CD4-positive, alpha-beta T cell treated with Interleukin-1 beta for 1 hour (primary cell): Measurements from ENCODE around the gene WIPF3.

ENCODE experiments used
- DNase-seq, 2 donors: peaks; one replicate each; pipeline ENCODE4 v3.0.0-alpha.2; 2020 to 2022

Gene WIPF3

DNA sequence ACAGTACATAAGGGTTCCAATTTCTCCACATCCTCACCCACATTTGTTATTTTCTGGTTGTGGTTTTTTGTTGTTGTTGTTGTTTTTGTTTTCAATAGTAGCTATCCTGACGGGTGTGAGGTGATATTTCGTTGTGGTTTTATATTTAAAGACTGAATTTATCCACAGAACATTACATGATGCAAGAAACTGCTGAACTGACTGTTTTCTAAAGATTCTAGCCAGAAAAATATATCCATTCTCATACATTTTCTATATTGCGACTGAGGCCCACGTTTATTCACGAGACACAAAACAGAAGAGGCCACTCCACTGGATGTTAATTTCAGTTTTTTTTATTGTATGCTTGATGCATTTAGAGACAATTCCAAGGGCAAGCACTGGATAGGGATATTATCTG is 113.5 kb downstream of the WIPF3 start:
- no peak for DNase-seq

DNA sequence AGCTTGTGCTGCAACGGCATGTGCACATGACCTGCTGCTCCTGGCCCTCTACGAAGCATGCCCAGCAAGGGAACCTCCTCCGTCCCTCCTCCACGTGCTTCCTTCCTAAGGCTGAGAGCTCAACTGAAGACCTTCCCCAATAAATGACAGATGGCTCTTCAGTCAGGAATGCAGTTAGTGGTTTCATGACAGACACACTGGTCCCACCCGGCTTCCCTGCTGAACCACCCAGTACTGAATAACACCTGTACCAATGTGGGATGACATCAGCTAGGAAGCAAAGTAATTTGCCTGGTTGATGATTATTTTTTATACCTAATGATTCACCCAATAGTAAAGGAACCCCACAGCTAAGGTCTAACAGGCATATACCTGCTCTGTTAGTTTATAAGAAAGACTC is 114.2 kb downstream of the WIPF3 start:
- no peak for DNase-seq

DNA sequence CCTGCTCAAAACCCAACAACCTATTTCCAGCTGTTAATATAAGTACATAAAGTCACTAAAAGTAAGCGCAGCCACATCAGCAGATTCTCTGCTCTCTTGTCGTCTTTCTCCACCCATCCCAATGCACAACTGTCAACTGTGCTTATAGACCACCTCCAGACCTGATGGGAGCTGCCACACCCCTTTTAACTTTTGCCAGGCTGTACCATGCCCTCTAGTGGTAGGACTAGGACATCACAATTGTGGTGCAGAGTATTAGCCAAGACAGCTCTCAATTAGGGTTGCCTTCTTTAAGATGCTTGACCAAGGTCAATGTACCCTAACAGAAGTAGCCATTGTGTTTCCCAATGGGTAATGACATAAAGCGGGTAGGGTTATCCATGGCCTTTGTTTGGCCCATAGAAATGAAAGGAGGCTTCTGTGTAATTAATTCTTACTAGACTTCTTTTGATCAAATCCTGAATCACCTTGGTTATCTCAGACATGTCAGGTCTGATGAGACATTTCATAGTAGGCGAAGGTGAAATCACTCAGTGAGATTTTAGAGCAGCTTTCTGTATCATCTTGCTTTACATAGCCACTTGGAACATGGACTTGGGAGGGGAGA is 115.2 kb downstream of the WIPF3 start:
- DNase-seq = peak; percentile 43 to 55

DNA sequence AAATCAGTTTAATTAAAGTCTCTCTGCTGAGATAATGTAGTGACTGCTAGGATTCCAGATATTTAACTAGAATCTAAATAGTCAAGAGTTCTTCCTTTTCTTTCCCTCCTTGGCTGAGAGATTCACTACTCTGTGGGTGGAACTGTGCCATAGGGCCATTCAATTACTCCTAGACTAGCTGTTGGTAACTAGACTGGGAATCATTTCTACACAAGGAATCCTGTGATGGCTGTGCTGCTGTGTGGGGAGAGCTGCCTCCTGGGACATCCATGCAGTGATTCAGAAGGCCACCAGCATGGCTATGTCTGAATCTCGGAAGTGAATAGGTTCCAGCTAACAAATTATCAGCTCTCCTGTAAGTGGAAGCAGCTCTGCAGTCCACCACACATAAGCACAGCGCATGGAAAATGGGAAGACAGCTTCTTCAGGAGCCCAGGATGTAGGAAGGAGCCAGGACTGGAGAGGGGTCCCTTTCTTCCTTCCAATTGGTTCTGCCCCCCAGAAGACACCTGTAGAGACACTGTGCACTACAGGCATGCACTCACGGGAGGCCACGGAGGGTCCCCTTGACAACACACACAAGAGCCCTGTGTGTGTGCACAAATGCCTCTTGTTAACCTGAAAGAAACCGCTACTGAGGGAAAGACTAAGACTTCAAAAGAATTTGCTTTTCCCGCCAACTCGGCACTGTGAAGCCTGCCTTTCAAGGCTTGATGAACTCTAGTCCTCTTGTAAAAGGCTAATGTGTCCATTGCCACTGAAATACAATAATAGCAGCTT is 116.8 kb downstream of the WIPF3 start:
- DNase-seq = no peak

DNA sequence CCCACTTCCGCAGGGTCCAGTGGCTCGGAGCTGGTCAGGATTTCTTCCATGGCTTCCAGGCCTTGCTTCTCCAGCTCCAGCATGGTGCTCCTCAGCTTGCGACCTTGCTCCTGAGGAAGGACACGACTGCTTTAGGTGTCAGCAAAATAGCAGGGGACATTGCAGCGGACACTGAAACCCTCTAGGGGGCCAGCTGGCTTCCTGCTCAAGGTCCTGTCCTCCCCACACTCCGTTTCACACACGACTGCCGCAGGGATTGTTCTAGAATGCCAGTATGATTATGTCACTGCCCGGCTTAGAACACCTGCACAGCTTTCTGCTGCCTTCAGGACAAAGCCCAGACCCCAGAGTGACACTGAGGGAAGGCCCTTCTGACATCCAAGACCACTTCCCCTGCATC is 117.7 kb downstream of the WIPF3 start:
- DNase-seq = no peak

DNA sequence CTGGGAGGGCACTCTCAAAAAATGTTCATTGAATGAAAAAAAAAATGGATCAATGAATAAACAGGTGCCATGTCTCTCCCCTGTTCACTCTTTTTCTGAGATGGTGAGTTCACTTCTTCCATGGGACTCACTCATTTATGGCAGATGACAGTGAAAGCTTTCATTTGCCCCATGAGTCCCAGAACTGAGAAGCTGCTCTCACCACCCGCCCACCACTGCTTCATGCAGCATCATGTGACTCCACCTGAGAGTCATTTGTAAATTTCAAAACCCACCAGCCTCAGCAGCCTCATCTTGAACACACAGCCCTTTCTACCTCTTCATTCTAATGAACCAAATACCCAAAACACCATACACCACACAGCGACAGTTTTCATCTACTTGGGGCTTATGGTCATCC is 118.4 kb downstream of the WIPF3 start:
- no peak for DNase-seq

DNA sequence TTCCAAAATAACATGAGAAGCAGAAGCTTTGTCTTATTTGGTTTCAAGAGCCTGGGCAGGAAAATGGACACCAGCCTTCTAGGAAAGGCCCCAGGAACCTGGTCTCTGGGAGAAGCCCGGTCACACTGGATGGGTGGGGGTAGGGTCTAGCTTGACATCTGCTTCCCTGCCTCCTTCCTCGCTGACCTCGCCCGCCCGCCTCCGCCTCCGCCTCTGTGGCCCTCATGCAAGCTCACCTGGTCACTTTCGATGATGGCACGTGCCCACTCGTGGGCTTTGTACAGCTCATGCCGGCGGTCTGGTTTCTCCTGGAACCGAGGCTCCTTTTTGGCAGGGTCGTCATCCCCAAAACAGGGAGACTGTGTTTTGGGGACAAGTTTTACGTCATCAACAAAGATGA is 119.9 kb downstream of the WIPF3 start:
- DNase-seq = no peak

DNA sequence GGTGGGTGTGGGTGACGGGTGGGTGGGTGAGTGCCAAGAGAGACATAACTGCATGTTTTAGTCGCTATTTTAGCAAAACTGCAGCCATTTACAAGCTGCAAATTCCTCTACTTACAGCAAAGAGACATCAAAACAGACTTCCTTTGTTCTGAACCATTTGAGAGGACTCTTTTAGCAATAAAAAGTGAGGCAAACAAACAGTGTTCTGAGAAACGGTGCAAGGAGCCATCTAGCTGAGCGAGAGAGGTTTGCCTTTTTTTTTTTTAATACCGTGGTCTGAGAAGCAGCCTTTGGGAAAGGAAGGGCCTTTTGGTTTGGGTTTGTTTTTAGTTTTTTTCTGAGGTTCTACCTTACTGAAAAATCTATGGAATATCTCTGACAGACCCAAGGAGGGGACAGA is 120.4 kb downstream of the WIPF3 start:
- no peak for DNase-seq

DNA sequence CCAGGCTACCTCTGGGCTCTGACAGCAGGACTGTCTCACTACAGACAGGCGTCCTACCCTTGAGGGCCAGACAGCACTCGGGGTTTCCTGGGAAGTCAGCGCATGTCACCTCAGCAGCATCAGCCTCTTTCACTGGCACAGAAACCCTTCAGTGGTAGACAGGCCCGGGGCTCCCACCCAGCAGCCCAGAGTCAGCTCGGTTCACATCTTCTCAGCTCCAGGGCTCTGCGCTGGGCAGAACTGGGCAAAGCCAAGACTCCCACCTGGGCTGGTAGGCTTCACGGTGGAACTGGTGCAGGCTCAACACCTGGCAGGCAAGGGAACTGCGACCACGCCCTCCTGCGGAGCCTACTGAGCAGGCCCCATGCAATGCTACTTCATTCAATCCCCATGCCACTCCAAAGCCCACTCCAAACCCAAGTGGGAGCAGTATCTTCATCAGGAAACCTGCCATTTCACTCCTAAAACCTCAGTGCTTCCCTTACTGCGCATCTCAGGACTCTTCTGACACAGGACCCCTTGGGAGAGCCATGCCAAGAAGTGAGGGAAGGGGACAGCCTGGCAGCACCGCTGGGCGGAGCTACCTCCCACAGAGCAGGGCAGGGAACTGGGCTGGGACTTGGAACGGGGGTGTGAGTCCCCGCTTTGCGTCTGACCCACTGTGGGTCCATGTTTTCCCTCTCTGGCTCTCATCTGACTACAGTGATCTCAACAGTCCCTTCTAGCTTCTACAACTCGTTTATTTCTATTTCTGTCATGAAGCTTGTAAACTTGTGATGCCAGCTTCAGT is 122.9 kb downstream of the WIPF3 start:
- no peak for DNase-seq

DNA sequence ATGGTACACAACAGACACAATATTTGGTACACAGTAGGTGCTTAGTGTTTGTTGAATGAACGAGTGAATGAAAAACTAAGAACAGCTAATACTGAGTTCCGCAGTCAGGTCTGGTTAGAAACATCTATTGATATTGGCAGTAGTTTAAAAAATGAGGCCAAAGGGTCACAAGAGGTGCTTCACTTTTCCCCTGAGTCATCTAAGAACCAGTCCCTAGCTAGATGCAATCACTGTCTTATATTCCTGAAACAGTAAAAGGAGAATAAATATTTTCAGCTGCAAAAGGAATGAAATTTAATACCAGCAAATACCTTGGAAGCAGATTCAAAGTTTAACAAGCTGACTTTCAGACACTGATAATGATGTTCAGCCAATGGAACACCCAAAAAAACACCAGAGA is 128.8 kb downstream of the WIPF3 start:
- DNase-seq = no peak

DNA sequence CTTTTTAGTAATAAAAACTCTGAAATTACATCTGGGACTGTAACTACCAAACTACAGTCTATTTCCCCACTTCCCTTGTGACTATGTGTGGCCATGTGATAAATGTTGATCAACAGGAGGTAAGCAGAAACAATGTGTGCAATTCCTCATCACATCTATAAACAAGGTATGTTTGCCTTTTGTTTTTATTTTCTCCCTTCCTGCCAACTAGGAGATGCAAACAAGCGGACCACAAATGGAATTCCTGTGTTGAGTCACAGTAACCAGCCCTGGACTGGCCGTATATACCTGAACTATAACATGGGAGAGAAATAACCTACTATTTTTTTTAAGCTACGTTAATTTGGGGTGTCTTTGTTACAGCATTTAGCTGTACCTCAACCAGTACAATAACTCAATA is 130.8 kb downstream of the WIPF3 start:
- no peak for DNase-seq

DNA sequence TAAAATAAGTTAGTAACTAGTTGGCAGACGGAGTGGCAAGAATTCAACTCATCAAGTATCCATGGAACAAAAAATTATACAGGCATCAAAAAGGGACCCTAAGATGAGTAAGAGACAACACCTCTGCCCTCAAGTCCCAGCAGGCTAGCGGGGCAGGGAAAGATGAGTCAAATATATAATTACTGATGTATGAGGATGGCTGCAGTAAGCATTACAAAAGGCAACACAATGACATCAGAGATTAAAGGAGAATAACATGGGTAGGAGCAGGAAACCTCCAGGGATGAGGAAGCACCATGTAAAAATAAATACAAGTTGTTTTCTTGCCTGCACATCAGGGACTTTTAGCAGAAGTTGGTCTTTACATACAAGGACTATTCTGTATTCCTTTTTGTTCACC is 133.9 kb downstream of the WIPF3 start:
- DNase-seq = no peak

DNA sequence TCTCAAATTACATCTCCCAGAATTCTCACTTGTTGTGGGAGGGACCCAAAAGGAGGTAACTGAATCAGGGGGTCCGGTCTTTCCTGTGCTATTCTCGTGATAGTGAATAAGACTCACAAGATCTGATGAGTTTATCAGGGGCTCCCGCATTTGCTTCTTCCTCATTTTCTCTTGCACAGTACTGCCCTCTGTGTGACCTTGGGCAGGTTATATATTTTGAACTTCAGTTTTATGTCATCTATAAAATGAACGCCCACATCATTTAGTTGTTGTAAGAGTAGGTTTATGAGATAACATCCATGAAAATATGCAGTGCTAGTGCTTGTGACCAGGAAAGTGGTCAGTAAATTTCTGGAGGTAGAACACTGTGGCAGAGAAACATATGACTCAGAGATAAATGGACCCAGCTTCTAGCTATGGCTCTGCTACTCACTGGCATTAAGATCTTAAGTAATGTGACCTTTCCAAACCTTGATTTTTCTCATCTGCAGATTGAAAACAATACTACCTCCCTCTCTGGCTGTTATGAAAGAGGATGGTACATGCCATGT is 139.0 kb downstream of the WIPF3 start:
- DNase-seq = no peak

DNA sequence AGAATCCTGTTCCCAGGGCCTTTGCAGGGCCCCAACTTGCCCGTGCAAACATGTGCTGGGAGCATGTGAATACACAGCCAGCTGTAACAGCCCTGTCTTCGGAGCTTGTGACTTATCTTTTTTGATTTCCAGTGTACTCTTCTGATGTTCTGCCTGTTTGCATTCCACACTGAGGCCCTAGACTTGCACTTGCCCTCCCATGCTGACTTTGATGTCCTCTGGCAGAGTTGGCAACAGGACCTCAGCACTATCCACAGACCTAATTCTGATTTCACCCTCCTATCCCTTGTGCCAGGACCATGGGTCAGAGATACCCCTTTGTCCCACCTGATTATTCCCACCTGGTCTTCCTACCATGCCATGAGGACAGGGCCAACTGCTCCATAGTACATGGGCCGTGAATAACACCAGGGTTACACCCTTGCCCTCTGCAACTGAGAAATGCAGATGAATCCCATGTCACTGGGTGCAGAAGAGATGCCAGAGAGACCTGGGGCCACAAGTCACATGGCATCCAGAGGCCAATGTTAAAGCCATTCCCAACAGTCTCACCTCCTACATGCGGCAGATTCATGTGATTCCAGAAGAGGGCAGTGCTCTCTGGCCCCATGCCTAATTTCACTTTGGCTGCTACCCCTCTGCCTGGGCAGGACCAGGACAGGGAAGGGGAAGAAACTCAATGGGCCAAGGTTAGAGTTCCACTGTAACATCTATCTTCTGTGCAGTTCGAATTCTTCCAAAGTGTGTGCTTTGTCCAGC is 140.3 kb downstream of the WIPF3 start:
- peak in 1 of 2 donors; percentile 10 for DNase-seq

DNA sequence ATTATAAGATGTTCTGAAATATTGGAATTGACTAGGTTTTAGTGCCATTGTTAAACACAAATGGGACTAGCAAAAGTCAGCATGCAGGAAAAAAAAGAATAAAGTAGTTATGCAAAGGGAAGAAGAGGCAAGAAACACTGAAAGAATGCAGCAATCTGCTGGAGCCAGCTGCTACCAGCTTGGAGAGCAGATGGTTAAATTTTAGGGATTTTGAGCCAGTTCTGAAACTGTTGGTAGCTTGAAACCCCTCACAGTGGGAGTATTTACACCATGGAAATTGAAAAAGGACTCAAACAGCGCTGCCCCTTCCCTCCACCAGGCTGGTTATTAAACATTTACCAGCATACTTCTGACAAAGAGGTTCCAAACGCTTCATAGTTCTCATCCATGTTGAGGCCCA is 142.3 kb downstream of the WIPF3 start:
- no peak for DNase-seq

DNA sequence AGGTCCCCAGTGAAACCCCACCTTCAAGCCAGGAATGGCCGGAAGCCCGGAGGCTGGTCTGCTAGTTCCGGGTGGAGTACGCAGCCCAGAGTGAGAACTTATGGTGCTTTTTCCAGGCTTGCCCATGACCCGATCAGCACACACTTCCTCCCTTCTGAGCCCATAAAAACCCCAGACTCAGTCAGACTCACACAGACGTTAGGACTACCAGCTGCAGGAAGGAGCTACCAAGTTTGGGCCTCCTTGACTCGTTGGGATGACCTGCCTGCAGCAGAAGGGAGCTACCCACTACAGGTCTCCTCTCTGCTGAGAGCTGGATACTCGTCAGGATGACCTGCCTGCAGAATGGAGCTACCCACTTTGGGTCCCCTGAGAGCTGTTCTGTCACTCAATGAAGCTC is 144.2 kb downstream of the WIPF3 start:
- DNase-seq = no peak

DNA sequence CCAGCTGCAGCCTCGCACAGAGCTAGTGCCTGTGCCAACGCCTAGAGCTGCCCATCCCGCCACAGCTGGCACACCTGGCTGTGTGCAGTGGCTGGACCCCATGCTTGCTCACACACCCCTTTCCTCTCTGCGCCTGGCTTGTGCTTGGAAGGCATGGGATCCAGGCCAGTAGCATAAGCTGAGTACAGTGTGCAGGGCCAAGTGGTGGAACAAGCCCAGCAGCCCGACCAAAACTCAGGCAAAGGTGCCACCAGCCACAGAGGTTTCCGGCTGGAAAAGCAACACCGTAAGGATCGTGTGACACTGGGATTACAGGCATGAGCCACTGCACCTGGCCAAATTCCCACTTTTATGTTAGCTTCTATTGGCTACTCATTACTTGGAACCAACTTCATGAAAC is 144.9 kb downstream of the WIPF3 start:
- no peak for DNase-seq

DNA sequence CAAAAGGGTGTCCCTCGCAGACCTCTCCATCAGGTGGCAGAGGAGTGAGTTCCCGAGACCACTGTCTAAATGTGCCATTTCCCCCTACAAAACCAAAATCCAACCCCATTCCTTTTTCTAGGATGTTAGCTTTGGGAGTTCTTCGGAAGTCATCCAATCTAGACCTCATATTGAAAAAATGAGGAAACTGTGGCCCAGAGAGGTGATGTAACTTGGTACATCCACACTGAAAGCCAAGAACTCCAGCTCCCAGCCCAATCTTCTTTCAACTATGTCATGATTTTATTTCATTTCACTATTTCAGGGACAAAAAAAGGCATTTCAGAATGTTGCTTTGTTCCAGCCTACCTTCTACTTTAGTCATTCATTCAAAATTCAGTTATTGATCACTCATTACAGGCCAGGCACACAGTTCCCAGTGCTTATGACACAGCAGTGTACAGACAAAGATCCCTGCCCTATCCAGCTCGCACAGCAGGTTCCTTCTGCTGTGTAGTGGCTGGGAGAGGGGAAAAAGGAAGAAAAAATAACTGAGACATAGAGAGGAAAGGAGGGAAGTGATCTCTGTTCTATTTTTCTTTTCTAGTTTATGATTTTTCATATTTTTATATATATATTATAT is 147.5 kb downstream of the WIPF3 start:
- DNase-seq = no peak

DNA sequence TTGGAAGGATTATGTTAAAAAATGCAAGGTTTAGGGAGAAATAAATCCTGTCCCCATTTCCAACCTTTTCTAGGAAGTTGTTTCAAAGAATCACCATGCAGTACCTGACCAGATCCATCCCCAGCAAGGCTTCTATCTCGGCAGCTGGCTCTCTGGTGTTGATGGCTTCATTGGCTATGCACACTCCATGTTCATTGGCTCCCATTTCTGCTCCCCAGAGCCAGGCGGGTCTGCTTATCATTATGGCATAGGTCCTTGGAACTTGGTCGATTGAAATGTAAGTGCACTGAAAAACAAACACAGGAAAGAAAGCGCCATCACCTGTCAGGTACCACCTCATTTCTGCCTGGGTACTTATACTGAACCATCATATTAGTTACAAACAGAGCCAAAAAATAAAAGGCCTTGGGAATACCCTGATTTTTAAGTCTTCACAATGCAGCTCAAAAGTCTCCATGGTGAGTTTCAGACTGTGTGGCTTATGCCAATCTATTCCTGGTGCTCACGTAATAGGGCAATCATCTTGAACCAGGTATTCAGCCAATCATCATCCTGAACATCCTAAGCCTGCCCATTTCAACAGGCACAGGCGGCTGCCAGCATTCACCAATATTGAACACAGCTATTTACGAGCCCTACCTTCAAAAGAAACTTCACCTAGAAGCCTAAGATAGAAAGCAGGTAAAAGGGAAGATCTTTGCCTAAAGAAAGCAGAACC is 148.9 kb downstream of the WIPF3 start:
- no peak for DNase-seq

DNA sequence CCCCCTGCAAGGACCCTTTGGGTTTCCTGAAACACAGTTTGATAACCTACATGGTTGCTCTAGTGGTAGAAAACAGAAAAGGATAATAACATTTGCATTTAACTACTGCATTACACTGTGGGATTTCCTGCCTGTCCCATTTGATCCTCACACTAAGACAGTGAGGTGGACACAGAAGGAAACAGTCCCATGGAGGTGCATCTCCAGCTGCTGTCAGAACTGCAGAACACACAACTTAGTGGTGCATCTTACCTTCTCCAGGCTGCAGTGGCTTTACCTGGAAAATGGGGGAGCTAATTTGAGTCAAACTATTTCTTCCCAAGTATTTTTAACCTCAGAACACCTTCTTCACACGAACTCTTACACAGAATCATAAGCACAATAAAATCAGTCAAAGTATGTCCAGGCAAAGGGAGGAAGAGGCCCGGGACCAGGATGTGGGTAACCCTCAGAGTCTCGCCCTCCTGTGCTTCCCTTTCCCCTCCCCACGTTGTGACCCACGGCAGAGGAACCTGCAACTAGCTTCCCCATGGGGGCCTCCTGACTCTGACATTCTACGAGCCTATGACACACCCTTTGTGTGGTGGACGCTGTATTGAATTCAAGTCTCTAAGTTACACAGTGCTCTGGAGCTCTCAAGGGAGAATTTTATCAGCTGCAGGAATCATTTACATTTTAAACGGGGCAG is 149.6 kb downstream of the WIPF3 start:
- peak; percentile 6 to 61 for DNase-seq

DNA sequence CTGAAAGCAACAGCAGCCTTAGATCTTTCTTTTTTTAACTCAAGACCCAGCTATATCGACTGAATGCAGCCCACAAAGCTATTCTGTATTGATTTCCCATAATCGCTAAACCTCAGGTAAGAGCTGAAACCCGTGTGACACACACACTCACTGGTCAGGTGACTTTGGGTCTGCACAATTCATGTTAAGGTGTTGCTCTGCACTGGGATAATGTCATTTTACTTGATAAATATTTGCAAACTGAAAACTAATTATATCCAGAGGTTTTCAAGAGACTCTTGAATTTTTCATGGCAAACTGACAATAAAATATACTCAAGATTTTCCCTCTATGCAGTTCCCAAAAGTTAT is 150.2 kb downstream of the WIPF3 start:
- DNase-seq = no peak
